Gastroesophageal sphincter (tissue), 4 donors: ENCODE measurements around the gene IL36G. TPM values are rescaled to one million over a fixed set of nuclear protein-coding genes. Genes with fewer than 3 reads are reported as not detected.

Experiments
- ATAC-seq: fragments of 150-250 bp; one replicate; pipeline ENCODE4 v1.9.1; 2016; ENCODE audit warnings: mild to moderate bottlenecking, moderate library complexity
- H3K27ac ChIP-seq, 4 donors: fragments of 200-600 bp; sonication (generic) in 3 of 4; 1 replicate in 3 of 4; 2 replicates in 1 of 4; pipeline ENCODE4 v1.5.1; 2016 to 2019
- H3K27me3 ChIP-seq: fragments of 200-600 bp; sonication (generic); one replicate; pipeline ENCODE4 v1.5.1; 2019
- H3K36me3 ChIP-seq, 2 donors: fragments of 200-600 bp; sonication (generic); one replicate each; pipeline ENCODE4 v1.5.1; 2019; ENCODE audit warnings: control low read depth in 1 of 2
- H3K4me1 ChIP-seq, 3 donors: fragments of 200-600 bp; sonication (generic); 1 replicate in 2 of 3; 2 replicates in 1 of 3; pipeline ENCODE4 v1.5.1; 2016 to 2019; ENCODE audit warnings: control low read depth in 2 of 3
- H3K4me3 ChIP-seq, 2 donors: fragments of 200-600 bp; sonication (generic); one replicate each; pipeline ENCODE4 v1.5.1; 2019; ENCODE audit warnings: mild to moderate bottlenecking in 1 of 2, moderate library complexity in 1 of 2
- H3K9me3 ChIP-seq, 3 donors: fragments of 200-600 bp; sonication (generic); one replicate each; pipeline ENCODE4 v1.5.1; 2017 to 2019; ENCODE audit warnings: control low read depth in 2 of 3
- EP300 ChIP-seq: sonication (generic); formaldehyde crosslinking; IDR thresholded peaks from one replicate; pipeline ENCODE4 v1.6.1; 2017; ENCODE audit warnings: antibody characterized with exemption, mild to moderate bottlenecking
- POLR2A ChIP-seq, 2 donors: fragments of 450-650 bp; IDR thresholded peaks; one replicate each; pipeline ENCODE4 v1.6.1; 2017; ENCODE audit warnings: antibody characterized with exemption in 2 of 2, mild to moderate bottlenecking in 2 of 2, moderate library complexity in 1 of 2
- POLR2AphosphoS5 ChIP-seq: sonication (generic); formaldehyde crosslinking; IDR thresholded peaks from one replicate; pipeline ENCODE4 v1.6.1; 2017; ENCODE audit warnings: antibody characterized with exemption
- WGBS, 2 donors: methylation state at CpG; one replicate each; pipeline ENCODE4 v1.1.5; 2018; ENCODE audit warnings: low coverage in 1 of 2; 5-methylcytosine and 5-hydroxymethylcytosine counted together
- total RNA-seq, 4 donors: library from RNA; depleted of rRNA; stranded (reverse); fragments of >200 nt; gene quantifications; one replicate each; pipeline ENCODE4 v1.1.0, GENCODE V29; 2016
- TF ChIP-seq, protein P1 (sequence below), 4 experiments: fragments of 200-600 bp in 2 of 4; fragments of 450-650 bp in 2 of 4; sonication (generic) in 1 of 4; IDR thresholded peaks; one replicate each; pipeline ENCODE4 v1.5.1; 2017 to 2019; ENCODE audit warnings: antibody characterized with exemption in 4 of 4, mild to moderate bottlenecking in 2 of 4, moderate library complexity in 2 of 4

Gene IL36G
- total RNA-seq, 4 donors from 2014 or later: 0.78 to 1.8 TPM; not detected in 2

DNA sequence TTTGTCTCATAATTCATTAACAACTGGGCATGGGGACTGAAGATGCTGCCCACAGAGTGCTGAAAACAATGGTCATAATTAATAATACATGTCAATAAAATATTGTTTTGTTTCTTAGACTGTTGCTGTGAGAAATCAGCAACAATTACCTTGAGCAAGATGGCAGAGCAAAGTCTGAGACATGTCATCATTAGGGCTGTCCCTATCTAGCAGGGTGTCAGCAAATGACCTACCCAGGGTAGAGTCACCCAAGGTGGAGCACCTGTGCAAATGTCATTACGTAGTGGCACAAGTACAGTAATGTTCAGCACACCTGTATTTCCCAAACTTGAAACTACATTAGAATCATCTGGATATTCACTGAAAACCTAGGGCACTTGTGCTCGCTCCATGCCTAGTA, 16.8 kb downstream of the IL36G start:
- no peak for TF ChIP-seq POLR2A (IDR thresholded peaks at IDR 0.05)
- TF ChIP-seq, protein P1, sequence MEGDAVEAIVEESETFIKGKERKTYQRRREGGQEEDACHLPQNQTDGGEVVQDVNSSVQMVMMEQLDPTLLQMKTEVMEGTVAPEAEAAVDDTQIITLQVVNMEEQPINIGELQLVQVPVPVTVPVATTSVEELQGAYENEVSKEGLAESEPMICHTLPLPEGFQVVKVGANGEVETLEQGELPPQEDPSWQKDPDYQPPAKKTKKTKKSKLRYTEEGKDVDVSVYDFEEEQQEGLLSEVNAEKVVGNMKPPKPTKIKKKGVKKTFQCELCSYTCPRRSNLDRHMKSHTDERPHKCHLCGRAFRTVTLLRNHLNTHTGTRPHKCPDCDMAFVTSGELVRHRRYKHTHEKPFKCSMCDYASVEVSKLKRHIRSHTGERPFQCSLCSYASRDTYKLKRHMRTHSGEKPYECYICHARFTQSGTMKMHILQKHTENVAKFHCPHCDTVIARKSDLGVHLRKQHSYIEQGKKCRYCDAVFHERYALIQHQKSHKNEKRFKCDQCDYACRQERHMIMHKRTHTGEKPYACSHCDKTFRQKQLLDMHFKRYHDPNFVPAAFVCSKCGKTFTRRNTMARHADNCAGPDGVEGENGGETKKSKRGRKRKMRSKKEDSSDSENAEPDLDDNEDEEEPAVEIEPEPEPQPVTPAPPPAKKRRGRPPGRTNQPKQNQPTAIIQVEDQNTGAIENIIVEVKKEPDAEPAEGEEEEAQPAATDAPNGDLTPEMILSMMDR (IDR thresholded peaks at IDR 0.05): no peak
- TF ChIP-seq POLR2AphosphoS5: no peak
- TF ChIP-seq EP300: no peak
- Histone ChIP-seq H3K36me3 (no peaks in the 10 kb centered on the region), H3K4me1 (no peaks in the 10 kb centered on the region), H3K27ac (no peak overlapping the region), H3K9me3 (peaks cover 0 to 22% (median 0%) of the 10 kb centered on the region in 3 donors), H3K4me3 (no peak overlapping the region), H3K27me3 (no peaks in the 10 kb centered on the region)
- no peak for ATAC-seq
- 100% methylated on average over 1 of the region's 2 CpGs for WGBS, 2 donors

DNA sequence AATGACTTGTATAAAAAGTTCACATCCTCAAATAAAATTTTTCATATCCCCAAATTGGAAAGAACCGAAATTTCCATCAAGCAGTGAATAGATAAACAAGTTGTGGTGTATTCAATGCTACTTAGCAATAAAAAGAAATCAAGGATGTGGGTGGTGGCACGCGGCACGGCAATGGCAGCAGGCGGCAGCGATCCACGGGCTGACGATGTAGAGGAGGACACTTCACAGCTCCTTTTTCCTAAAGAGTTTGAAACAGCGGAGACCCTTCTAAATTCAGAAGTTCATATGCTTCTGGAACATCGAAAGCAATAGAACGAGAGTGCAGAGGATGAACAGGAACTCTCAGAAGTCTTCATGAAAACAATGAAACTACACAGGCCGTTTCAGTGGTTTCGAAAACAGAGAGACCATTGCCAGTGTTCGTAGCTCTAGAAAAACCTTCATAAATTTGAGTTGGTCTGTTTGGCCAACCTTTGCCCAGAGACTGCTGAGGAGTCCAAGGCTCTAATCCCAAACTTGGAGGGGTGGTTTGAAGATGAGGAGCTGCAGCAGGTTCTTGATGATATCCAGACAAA, 17.6 kb downstream of the IL36G start:
- ATAC-seq: no peak
- no peaks in the 10 kb centered on the region for H3K36me3 ChIP-seq
- no peak for TF ChIP-seq POLR2AphosphoS5
- TF ChIP-seq EP300: no peak
- TF ChIP-seq, protein P1 (IDR thresholded peaks at IDR 0.05): no peak
- TF ChIP-seq POLR2A (IDR thresholded peaks at IDR 0.05): no peak
- H3K4me3 ChIP-seq: no peak overlapping the region
- no peak overlapping the region for H3K27ac ChIP-seq
- 82 to 84% methylated on average over 10 to 14 of the region's 14 CpGs for WGBS, 2 donors
- no peaks in the 10 kb centered on the region for H3K27me3 ChIP-seq
- no peaks in the 10 kb centered on the region for H3K4me1 ChIP-seq
- H3K9me3 ChIP-seq: peaks cover 0 to 25% (median 0%) of the 10 kb centered on the region in 3 donors

DNA sequence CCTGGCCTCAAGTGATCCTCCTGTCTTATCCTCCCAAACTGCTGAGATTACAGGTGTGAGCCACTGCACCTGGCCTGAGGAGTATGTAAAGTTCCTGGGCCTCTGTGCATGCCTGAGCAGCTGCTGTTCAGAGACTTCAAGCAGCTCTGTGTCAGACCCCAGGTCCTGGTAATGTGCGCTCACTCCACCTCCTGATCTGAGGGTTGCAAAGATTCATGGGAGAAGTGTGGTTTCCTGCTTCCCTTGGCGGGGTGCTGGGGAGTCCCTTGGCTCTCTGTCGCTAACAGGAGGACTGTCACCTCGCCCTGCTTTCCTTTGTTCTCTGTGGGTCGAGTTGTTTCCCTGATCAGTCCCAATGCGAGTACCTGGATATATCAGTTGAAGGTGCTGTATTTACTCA, 18.8 kb downstream of the IL36G start:
- H3K4me3 ChIP-seq: no peak overlapping the region
- H3K9me3 ChIP-seq: peaks cover 0 to 36% (median 0%) of the 10 kb centered on the region in 3 donors
- no peaks in the 10 kb centered on the region for H3K36me3 ChIP-seq
- H3K27me3 ChIP-seq: no peaks in the 10 kb centered on the region
- TF ChIP-seq POLR2AphosphoS5 (no peak), POLR2A (IDR thresholded peaks at IDR 0.05) (no peak), EP300 (no peak)
- TF ChIP-seq, protein P1 (IDR thresholded peaks at IDR 0.05): no peak
- ATAC-seq: no peak
- no peaks in the 10 kb centered on the region for H3K4me1 ChIP-seq
- H3K27ac ChIP-seq: no peak overlapping the region
- 46 to 80% methylated on average over 3 to 6 of the region's 6 CpGs for WGBS, 2 donors

DNA sequence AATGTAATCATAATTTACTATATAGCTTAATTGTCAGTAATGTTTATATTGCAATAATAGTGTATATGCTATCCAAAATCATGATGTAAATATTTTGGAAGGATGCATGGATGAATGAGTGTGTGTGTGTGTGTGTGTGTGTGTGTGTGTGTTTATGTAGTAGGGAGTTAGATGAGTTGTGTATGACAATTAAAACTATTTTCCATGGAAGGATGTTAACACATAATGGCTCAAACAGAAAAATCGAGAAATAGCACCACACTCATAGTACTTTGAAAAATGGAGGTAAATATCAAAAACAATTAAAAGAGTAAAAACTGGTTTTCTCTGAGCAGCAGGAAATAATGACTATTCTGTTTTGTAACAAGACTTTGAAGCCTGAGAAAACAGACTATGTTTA, 19.3 kb downstream of the IL36G start:
- no peaks in the 10 kb centered on the region for H3K4me1 ChIP-seq
- WGBS, 2 donors: 45 to 59% methylated on average over 1 of the region's 1 CpG

DNA sequence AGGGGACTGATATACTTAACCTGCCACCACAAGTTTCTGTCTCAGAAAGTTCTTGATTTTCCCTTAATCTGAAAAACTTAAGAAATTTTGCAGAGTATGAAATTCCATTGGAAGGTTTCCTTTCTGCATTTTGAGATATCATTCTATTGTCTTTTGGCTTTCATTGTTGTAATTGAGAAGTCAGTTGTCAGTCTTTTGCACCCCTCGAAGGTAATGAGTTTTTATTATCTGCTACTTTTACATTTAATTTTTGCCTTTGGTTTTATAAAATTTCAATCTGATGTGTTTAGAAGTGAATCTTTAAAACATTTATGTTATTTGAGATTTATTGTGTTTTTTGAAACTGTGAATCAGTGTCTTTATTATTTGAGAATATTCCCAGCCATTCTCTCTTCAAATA, 22.6 kb downstream of the IL36G start:
- H3K9me3 ChIP-seq: peaks cover 0 to 20% (median 0%) of the 10 kb centered on the region in 3 donors
- 47 to 80% methylated on average over 1 of the region's 1 CpG for WGBS, 2 donors
- ATAC-seq: no peak
- H3K36me3 ChIP-seq: no peaks in the 10 kb centered on the region
- no peak overlapping the region for H3K4me3 ChIP-seq
- peaks cover 9% of the 10 kb centered on the region for H3K27me3 ChIP-seq
- H3K27ac ChIP-seq: no peak overlapping the region
- TF ChIP-seq EP300 (no peak), POLR2A (IDR thresholded peaks at IDR 0.05) (no peak), POLR2AphosphoS5 (no peak)
- TF ChIP-seq, protein P1 (IDR thresholded peaks at IDR 0.05): no peak
- no peaks in the 10 kb centered on the region for H3K4me1 ChIP-seq

More for the DNA sequence above, 19.3 kb downstream of the IL36G start:
- Histone ChIP-seq H3K9me3 (peaks cover 0 to 33% (median 0%) of the 10 kb centered on the region in 3 donors), H3K27me3 (no peaks in the 10 kb centered on the region), H3K27ac (no peak overlapping the region), H3K4me3 (no peak overlapping the region), H3K36me3 (no peaks in the 10 kb centered on the region)
- TF ChIP-seq EP300 (no peak), POLR2A (IDR thresholded peaks at IDR 0.05) (no peak), POLR2AphosphoS5 (no peak)
- TF ChIP-seq, protein P1 (IDR thresholded peaks at IDR 0.05): no peak
- ATAC-seq: no peak
